ENCODE data around the gene AKTIP.

The AKTIP gene

GRCh38 chr16:53506254-53506653 lies 3.2 kb upstream of the AKTIP start:
- Mint-ChIP-seq H3K4me3 (no peak overlapping the region), H3K4me1 (ENCODE audit: low read depth) (peaks cover 30% of the 10 kb centered on the region), H3K36me3 (ENCODE audit: low read depth) (no peaks in the 10 kb centered on the region), H3K9me3 (no peaks in the 10 kb centered on the region), H3K27ac (no peak overlapping the region), H3K27me3 (no peaks in the 10 kb centered on the region)

- no peaks in the 10 kb centered on the region for H3K9me3 Mint-ChIP-seq
- H3K4me1 Mint-ChIP-seq (ENCODE audit: low read depth) = peaks cover 38% of the 10 kb centered on the region
- peak overlapping the region; percentile 96 for H3K4me3 Mint-ChIP-seq
- H3K36me3 Mint-ChIP-seq (ENCODE audit: low read depth) = no peaks in the 10 kb centered on the region
- H3K27me3 Mint-ChIP-seq = no peaks in the 10 kb centered on the region
- H3K27ac Mint-ChIP-seq = peak overlapping the region; percentile 97
These were observed 1.7 kb upstream of the AKTIP start for GRCh38 chr16:53504665-53505064.

GRCh38 chr16:53503991-53504663 lies 1.1 kb upstream of the AKTIP start:
- Mint-ChIP-seq H3K36me3 (ENCODE audit: low read depth) (peaks cover 2% of the 10 kb centered on the region), H3K9me3 (no peaks in the 10 kb centered on the region), H3K4me3 (peak overlapping the region; percentile 96), H3K4me1 (ENCODE audit: low read depth) (peaks cover 41% of the 10 kb centered on the region), H3K27me3 (no peaks in the 10 kb centered on the region), H3K27ac (peak overlapping the region; percentile 97)

GRCh38 chr16:53503270-53503923 lies 388 bp upstream of the AKTIP start:
- Mint-ChIP-seq H3K27me3 (no peaks in the 10 kb centered on the region), H3K36me3 (ENCODE audit: low read depth) (peaks cover 7% of the 10 kb centered on the region), H3K4me3 (peak overlapping the region; percentile 96), H3K9me3 (no peaks in the 10 kb centered on the region), H3K27ac (peak overlapping the region; percentile 97), H3K4me1 (ENCODE audit: low read depth) (peaks cover 48% of the 10 kb centered on the region)

GRCh38 chr16:53501216-53501859 lies 1.7 kb downstream of the AKTIP start:
- Mint-ChIP-seq H3K36me3 (ENCODE audit: low read depth) (peaks cover 21% of the 10 kb centered on the region), H3K27me3 (no peaks in the 10 kb centered on the region), H3K4me3 (peak overlapping the region; percentile 96), H3K27ac (peak overlapping the region; percentile 92), H3K9me3 (no peaks in the 10 kb centered on the region), H3K4me1 (ENCODE audit: low read depth) (peaks cover 49% of the 10 kb centered on the region)

- Mint-ChIP-seq H3K36me3 (ENCODE audit: low read depth) (peaks cover 44% of the 10 kb centered on the region), H3K9me3 (no peaks in the 10 kb centered on the region)
These were observed 4.0 kb downstream of the AKTIP start for GRCh38 chr16:53498984-53499383.

GRCh38 chr16:53495325-53495724 lies 7.7 kb downstream of the AKTIP start:
- Mint-ChIP-seq H3K27me3 (no peaks in the 10 kb centered on the region), H3K9me3 (no peaks in the 10 kb centered on the region), H3K36me3 (ENCODE audit: low read depth) (peaks cover 76% of the 10 kb centered on the region), H3K4me1 (ENCODE audit: low read depth) (peaks cover 32% of the 10 kb centered on the region), H3K27ac (no peak overlapping the region), H3K4me3 (no peak overlapping the region)

More at GRCh38 chr16:53498984-53499383, 4.0 kb downstream of the AKTIP start:
- H3K27me3 Mint-ChIP-seq = no peaks in the 10 kb centered on the region
- peaks cover 39% of the 10 kb centered on the region for H3K4me1 Mint-ChIP-seq (ENCODE audit: low read depth)
- peak overlapping the region; percentile 61 for H3K27ac Mint-ChIP-seq
- H3K4me3 Mint-ChIP-seq = no peak overlapping the region

GRCh38 chr16:53494636-53495035 lies 8.4 kb downstream of the AKTIP start:
- H3K4me3 Mint-ChIP-seq = no peak overlapping the region
- H3K27me3 Mint-ChIP-seq = no peaks in the 10 kb centered on the region
- H3K36me3 Mint-ChIP-seq (ENCODE audit: low read depth) = peaks cover 83% of the 10 kb centered on the region
- H3K4me1 Mint-ChIP-seq (ENCODE audit: low read depth) = peaks cover 32% of the 10 kb centered on the region
- H3K9me3 Mint-ChIP-seq = no peaks in the 10 kb centered on the region
- no peak overlapping the region for H3K27ac Mint-ChIP-seq

GRCh38 chr16:53492503-53492902 lies 10.5 kb downstream of the AKTIP start:
- Mint-ChIP-seq H3K4me1 (ENCODE audit: low read depth) (peaks cover 18% of the 10 kb centered on the region), H3K27me3 (no peaks in the 10 kb centered on the region), H3K27ac (no peak overlapping the region), H3K36me3 (ENCODE audit: low read depth) (peaks cover 82% of the 10 kb centered on the region), H3K4me3 (no peak overlapping the region), H3K9me3 (no peaks in the 10 kb centered on the region)

- H3K4me1 Mint-ChIP-seq (ENCODE audit: low read depth) = peaks cover 18% of the 10 kb centered on the region
These were observed 13.3 kb downstream of the AKTIP start for GRCh38 chr16:53489755-53490154.

GRCh38 chr16:53486230-53486629 lies 16.8 kb downstream of the AKTIP start:
- Mint-ChIP-seq H3K9me3 (peaks cover 23% of the 10 kb centered on the region), H3K36me3 (ENCODE audit: low read depth) (peaks cover 89% of the 10 kb centered on the region), H3K4me1 (ENCODE audit: low read depth) (peaks cover 21% of the 10 kb centered on the region), H3K27ac (no peak overlapping the region), H3K4me3 (no peak overlapping the region), H3K27me3 (no peaks in the 10 kb centered on the region)

More at GRCh38 chr16:53489755-53490154, 13.3 kb downstream of the AKTIP start:
- H3K4me3 Mint-ChIP-seq = no peak overlapping the region
- H3K27me3 Mint-ChIP-seq = no peaks in the 10 kb centered on the region
- peaks cover 10% of the 10 kb centered on the region for H3K9me3 Mint-ChIP-seq
- H3K36me3 Mint-ChIP-seq (ENCODE audit: low read depth) = peaks cover 87% of the 10 kb centered on the region
- peak overlapping the region; percentile 34 for H3K27ac Mint-ChIP-seq

- Mint-ChIP-seq H3K4me1 (ENCODE audit: low read depth) (peaks cover 10% of the 10 kb centered on the region), H3K4me3 (no peak overlapping the region), H3K27ac (no peak overlapping the region), H3K27me3 (no peaks in the 10 kb centered on the region), H3K9me3 (peaks cover 23% of the 10 kb centered on the region), H3K36me3 (ENCODE audit: low read depth) (peaks cover 90% of the 10 kb centered on the region)
These were observed 18.5 kb downstream of the AKTIP start for GRCh38 chr16:53484542-53484941.

- H3K36me3 Mint-ChIP-seq (ENCODE audit: low read depth) = peaks cover 95% of the 10 kb centered on the region
- no peak overlapping the region for H3K4me3 Mint-ChIP-seq
- H3K9me3 Mint-ChIP-seq = peaks cover 23% of the 10 kb centered on the region
- no peak overlapping the region for H3K27ac Mint-ChIP-seq
- H3K4me1 Mint-ChIP-seq (ENCODE audit: low read depth) = peaks cover 16% of the 10 kb centered on the region
- no peaks in the 10 kb centered on the region for H3K27me3 Mint-ChIP-seq
These were observed 20.9 kb downstream of the AKTIP start for GRCh38 chr16:53482123-53482522.

- Mint-ChIP-seq H3K4me3 (no peak overlapping the region), H3K27me3 (no peaks in the 10 kb centered on the region), H3K27ac (peak overlapping the region; percentile 32), H3K9me3 (peaks cover 17% of the 10 kb centered on the region), H3K36me3 (ENCODE audit: low read depth) (peaks cover 93% of the 10 kb centered on the region), H3K4me1 (ENCODE audit: low read depth) (peaks cover 31% of the 10 kb centered on the region)
These were observed 22.6 kb downstream of the AKTIP start for GRCh38 chr16:53480394-53480793.

- no peak overlapping the region for H3K27ac Mint-ChIP-seq
- H3K9me3 Mint-ChIP-seq = peaks cover 8% of the 10 kb centered on the region
- H3K36me3 Mint-ChIP-seq (ENCODE audit: low read depth) = peaks cover 88% of the 10 kb centered on the region
- H3K4me3 Mint-ChIP-seq = no peak overlapping the region
- H3K4me1 Mint-ChIP-seq (ENCODE audit: low read depth) = peaks cover 39% of the 10 kb centered on the region
- no peaks in the 10 kb centered on the region for H3K27me3 Mint-ChIP-seq
These were observed 24.0 kb downstream of the AKTIP start for GRCh38 chr16:53478965-53479364.
